HL-60/S4 treated with retinoic acid at 250 ng/mL for 4 days and 3 days (cell line): ENCODE data around the gene KIF18A.
"Not testable (repeated sequence)": the region's sequence is repeated elsewhere in the genome, so short reads cannot be mapped to it uniquely, and the experiment has no call there.

ENCODE experiments used
- in situ Hi-C: fragments of 300-500 bp; cut with MboI; formaldehyde crosslinking; loops from 2 replicates; pipeline ENCODE4 v1.7.0; 2022; ENCODE audit warnings: low sequenced_read_pairs

KIF18A gene

DNA sequence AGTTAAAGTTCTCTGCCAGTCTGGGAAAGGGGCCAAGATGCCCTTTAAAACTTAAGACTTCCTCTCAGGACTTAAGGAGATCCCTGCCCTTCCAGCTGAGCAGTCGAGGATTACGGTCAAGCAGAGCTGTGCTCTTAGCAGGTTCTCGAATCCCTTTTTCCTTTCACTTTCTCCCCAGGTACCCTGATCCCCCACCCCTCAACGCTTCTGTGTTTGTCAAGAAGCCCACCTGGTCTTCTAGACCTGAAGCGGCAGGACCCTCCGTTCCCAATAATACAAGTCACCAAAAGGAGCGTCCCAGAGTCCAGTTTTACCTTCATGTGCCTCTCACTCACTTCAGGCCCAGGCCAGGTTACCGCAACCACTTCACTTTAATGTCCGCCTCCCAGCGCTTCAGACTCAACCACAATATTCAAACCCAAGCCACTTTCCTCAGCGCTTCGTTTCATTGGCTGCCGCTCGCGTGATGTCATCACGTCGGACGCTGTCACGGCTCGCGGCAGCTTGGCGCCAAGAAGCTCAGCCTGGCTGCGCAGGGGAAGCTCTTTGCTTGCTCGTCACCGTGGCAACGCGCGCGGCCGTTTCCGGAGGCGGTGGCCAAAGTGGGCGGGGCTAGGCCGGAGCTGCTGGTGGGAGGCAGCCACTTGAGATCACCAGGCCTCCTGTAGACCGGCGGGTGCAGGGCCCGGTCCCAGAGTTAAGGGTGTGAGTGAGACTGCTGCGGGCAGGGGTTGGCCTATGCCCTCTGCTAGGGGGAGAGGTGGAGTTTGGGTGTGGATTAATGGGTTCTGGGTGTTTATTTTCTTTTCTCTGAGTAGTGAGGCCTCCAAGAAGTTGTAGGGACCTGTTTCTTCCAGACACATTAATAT is at the start of gene KIF18A, which contains the start of gene METTL15:
KIF18A (minus strand) TSS at position 407 of the 869 bp plus-strand sequence. CDS start 10,209 bp downstream, outside the sequence.
METTL15 (plus strand) TSS at position 639 of the 869 bp plus-strand sequence. CDS start 4,947 bp downstream, outside the sequence.
- in situ Hi-C loops, result no loop called here

- in situ Hi-C loops, result no loop called here
These were observed 45.6 kb upstream of the KIF18A start for GRCh38 chr11:28153586-28153985.

- in situ Hi-C loops, result no loop called here
These were observed 44.8 kb upstream of the KIF18A start for GRCh38 chr11:28152743-28153142.

GRCh38 chr11:28146123-28146751 is 38.3 kb upstream of the KIF18A start:
- in situ Hi-C loops, result no loop called here

DNA sequence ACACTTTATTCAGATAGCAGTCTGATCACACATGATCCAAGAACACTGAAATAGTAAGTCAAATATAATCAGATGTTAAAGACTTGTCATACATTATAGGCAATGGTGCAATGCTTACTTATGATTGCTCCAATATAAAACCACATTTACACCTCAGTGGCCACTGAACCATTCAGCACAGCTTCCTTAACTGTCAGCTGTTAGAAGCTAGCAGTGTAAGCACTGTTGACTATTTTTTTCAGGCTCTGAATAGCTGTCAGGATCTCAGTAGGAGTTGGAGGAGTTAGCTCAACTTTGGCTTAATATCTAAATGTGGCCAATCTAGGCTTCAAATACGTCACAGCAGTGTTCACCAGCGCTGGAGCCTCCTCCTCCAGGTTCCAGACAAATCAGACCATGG is 36.9 kb upstream of the KIF18A start:
- in situ Hi-C loops, result no loop called here

GRCh38 chr11:28142724-28143123 is 34.8 kb upstream of the KIF18A start:
- in situ Hi-C loops, result no loop called here

DNA sequence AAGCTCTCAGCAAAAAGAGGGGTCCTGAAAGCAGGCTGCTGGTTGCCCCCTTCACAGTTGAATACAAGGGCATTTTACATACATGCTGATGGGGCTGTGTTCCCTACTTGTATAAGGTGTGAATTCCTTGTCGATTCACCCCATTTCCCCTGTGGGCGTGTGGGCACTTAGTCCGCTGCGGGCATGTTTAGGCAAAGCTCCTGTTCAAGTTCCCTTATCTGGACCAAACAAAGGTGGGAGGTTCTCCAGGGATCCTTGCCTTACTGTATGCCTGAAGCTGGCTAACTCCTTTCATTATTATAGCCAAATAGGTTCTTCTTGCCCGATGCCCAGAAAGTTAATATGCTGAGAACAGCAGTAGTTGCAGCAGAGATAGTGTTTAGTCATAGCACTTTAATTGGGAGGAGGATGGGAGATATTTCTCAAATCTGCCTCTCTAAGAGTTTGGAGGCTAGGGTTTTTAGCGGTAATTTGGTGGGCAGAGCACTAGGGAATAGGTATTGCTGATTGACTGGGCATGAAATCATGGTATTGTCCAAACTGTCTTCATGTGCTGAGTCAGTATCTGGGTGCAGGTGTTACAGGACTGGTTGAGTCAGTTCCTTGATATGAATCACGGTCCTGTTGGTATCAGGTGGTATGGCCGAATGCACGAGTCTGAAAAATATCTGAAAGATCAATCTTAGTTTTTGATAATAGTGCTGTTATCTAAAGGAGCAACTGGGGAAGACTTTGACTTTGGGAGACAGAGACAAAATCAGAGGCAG is 32.9 kb upstream of the KIF18A start:
- in situ Hi-C loops, result no loop called here

- in situ Hi-C loops, result no loop called here
These were observed 32.0 kb upstream of the KIF18A start for GRCh38 chr11:28139841-28140415.

DNA sequence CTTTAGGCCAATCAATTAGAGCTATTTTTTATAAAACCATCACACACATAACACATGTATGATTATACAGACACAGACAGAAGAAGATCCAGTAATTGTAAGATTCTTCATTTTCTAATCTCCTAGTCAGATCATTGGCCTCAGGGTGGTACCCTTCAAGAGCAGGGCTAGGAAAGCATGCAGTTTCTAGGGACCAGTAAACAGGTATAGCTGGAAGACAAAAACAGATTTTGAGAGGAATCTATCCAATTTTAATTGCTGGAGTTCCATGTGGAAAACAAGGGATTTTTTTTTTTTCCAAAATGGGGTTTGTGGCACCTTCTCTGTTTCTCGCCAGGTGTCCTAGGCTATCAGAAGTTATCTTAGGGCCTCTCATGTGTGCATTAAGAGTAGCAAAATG is 29.9 kb upstream of the KIF18A start:
- in situ Hi-C loops, result no loop called here

- in situ Hi-C loops, result no loop called here
These were observed 29.4 kb upstream of the KIF18A start for GRCh38 chr11:28137366-28137765.

DNA sequence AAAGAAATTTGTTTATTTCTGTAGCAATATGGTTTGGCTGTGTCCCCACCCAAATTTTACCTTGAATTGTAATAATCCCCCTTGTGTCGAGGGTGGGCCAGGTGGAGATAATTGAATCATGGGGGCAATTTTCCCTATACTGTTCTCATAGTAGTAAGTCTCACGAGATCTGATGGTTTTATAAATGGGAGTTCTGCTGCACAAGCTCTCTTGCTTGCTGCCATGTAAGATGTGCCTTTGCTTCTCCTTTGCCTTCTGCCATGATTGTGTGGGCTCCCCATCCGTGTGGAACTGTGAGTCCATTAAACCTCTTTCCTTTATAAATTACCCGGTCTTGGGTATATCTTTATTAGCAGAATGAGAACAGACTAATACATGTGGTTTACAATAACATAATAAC is 28.2 kb upstream of the KIF18A start:
- in situ Hi-C loops, result not testable (repeated sequence)

DNA sequence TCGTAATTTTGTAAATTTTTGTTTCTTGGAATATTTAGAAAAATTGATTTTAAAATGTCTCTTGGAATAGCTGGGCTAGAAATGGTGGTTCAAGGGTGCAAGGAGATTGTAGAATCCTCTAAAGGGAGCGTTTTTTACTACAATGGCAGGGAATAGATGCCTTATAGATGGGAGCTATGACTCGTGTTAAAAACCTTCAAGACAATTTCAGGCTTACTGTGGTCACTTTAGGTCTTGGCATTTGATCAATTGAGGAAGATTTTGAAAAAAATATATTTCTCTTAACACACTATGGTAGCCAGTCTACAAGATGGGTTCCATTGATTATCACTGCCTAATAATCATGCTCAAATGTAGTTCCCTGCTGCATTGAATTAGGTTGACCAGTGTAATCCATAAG is 25.2 kb upstream of the KIF18A start:
- in situ Hi-C loops, result no loop called here

DNA sequence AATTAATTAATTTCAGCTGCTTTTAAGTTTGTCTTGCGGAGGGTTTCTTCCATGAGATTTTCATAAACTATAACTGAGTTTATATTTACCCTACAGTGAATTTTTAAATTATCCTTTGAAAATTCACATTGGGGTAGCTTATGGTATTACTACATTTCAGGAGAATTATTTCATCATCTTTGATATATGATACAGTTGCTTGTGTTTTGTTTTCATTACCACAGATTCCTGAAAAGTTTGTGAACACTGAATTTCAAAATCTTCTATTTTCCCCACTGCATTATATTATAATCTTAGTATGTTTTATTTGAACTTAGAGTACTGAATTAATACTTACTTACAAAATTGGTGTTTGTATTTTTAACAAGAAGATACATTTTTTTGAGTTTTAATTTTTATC is 24.6 kb upstream of the KIF18A start:
- in situ Hi-C loops, result no loop called here

DNA sequence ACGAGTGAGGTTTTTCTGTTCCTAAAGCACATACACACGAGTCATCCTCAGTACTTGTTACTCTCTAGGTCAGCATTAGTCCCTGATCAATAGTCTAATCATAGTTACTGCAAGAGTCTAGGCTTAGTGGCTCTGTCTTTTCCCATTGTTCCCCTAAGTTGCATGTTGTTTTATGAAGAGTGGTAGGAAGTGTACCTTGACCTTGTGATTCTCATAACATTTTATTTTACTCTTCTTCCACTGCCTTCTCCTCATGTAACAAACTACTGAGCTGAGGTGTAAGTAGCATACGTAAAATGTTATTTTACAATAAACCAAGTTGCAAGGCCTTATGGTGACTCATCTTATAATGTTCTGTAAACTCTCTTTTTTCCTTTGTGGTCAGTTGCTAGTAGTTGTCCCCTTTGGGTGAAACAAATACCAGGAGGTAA is 15.2 kb upstream of the KIF18A start:
- in situ Hi-C loops, result no loop called here

GRCh38 chr11:28117712-28118111 is 9.8 kb upstream of the KIF18A start:
- in situ Hi-C loops, result no loop called here

- in situ Hi-C loops, result no loop called here
These were observed 6.8 kb upstream of the KIF18A start for GRCh38 chr11:28114731-28115130.

GRCh38 chr11:28114116-28114515 is 6.2 kb upstream of the KIF18A start:
- in situ Hi-C loops, result no loop called here

DNA sequence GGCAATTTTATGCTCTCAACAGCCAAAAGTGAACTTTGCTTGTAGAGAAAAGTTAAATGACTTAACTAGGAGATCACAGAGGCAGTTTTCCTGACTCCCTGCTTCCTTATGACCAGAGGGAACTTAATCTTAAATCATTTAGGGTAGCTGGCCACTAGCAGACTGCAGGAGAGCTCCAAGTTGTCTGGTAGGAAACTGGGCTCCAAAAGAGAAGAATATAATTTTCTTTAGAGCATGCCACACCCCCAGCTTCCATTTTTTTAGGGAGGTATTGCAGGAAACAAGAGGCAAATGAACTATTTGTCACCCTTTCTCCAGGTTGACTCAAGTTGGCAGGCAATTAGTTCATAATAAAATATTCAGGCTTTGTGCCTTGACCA is 2.9 kb upstream of the KIF18A start:
- in situ Hi-C loops, result no loop called here

DNA sequence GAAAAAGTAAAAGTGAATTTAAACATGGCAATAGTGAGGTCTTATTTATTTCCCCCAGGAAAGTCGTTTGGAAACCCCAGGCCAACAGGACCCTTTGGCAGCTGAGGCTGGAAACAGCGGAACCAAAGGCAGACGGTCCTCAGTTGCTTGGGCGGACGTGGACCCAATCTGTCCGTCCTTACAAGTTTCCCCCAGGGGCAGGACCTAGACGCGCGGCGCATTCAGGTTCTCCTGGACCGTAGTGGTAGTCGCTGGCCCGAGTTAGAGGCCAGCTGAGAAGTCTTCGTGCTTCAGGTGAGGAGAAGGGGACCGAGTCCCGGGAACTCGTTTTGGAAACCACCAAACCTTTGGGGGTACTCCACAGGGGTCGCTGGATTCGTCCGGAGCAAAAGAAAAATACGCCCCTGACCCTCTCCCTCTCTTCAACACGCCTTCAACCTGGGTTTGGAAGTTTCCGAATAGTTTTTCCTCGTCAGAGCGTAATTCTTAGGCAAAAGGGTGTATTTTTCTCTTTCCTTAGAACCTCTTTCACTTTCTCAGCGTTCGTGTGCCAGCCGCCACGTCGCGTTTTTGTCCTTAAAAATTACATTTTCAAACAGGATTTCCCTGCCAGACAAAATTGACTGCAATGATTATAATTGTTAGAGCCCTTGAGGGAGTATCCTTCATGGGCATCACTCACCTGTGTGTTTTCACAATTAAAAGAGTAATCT is 2.3 kb upstream of the KIF18A start:
- in situ Hi-C loops, result no loop called here

GRCh38 chr11:28108958-28109357 is 1.0 kb upstream of the KIF18A start:
- in situ Hi-C loops, result no loop called here
